ENCODE measurements around the gene HEATR5A.
"Not testable (repeated sequence)": the region's sequence is repeated elsewhere in the genome, so short reads cannot be mapped to it uniquely, and the experiment has no call there.

Gene HEATR5A

GRCh38 chr14:31270196-31270772, 150.1 kb downstream of the HEATR5A start:
- no peak for DNase-seq (ENCODE audit: insufficient read length)
- TF ChIP-seq POLR2AphosphoS5 (IDR thresholded peaks at IDR 0.05; ENCODE audit: low read depth, low read length) = no peak
- no peak for FAIRE-seq

- DNase-seq (ENCODE audit: insufficient read length) (no peak), FAIRE-seq (no peak)
- TF ChIP-seq POLR2AphosphoS5 (IDR thresholded peaks at IDR 0.05; ENCODE audit: low read depth, low read length) = no peak
- no peak for TF ChIP-seq TAF1 (IDR thresholded peaks at IDR 0.05; ENCODE audit: borderline replicate concordance, low read depth, low read length)
- TF ChIP-seq POLR2A (IDR thresholded peaks at IDR 0.05; ENCODE audit: low read depth, low read length) = no peak
Measured at GRCh38 chr14:31269634-31270195, 150.6 kb downstream of the HEATR5A start.

- no peak for FAIRE-seq
- DNase-seq (ENCODE audit: insufficient read length) = no peak
- TF ChIP-seq POLR2AphosphoS5 (IDR thresholded peaks at IDR 0.05; ENCODE audit: low read depth, low read length) = no peak
- TF ChIP-seq POLR2A (IDR thresholded peaks at IDR 0.05; ENCODE audit: low read depth, low read length) = no peak
- TF ChIP-seq TAF1 (IDR thresholded peaks at IDR 0.05; ENCODE audit: borderline replicate concordance, low read depth, low read length) = no peak
Measured at GRCh38 chr14:31268216-31268615, 152.1 kb downstream of the HEATR5A start.

GRCh38 chr14:31266437-31267331, 153.7 kb downstream of the HEATR5A start:
- DNase-seq (ENCODE audit: insufficient read length) = no peak
- TF ChIP-seq TAF1 (IDR thresholded peaks at IDR 0.05; ENCODE audit: borderline replicate concordance, low read depth, low read length) (no peak), POLR2AphosphoS5 (IDR thresholded peaks at IDR 0.05; ENCODE audit: low read depth, low read length) (no peak), POLR2A (IDR thresholded peaks at IDR 0.05; ENCODE audit: low read depth, low read length) (no peak)
- no peak for FAIRE-seq

GRCh38 chr14:31265701-31266398, 154.5 kb downstream of the HEATR5A start:
- DNase-seq (ENCODE audit: insufficient read length) (no peak), FAIRE-seq (no peak)
- TF ChIP-seq POLR2AphosphoS5 (IDR thresholded peaks at IDR 0.05; ENCODE audit: low read depth, low read length) = no peak
- TF ChIP-seq TAF1 (IDR thresholded peaks at IDR 0.05; ENCODE audit: borderline replicate concordance, low read depth, low read length) = no peak

GRCh38 chr14:31263485-31264133, 156.7 kb downstream of the HEATR5A start:
- FAIRE-seq = no peak

GRCh38 chr14:31261859-31262731, 158.3 kb downstream of the HEATR5A start:
- TF ChIP-seq TAF1 (IDR thresholded peaks at IDR 0.05; ENCODE audit: borderline replicate concordance, low read depth, low read length) = no peak
- TF ChIP-seq POLR2AphosphoS5 (IDR thresholded peaks at IDR 0.05; ENCODE audit: low read depth, low read length) = no peak
- TF ChIP-seq POLR2A (IDR thresholded peaks at IDR 0.05; ENCODE audit: low read depth, low read length) = no peak
- DNase-seq (ENCODE audit: insufficient read length) (no peak), FAIRE-seq (no peak)

More at GRCh38 chr14:31263485-31264133, 156.7 kb downstream of the HEATR5A start:
- no peak for TF ChIP-seq POLR2A (IDR thresholded peaks at IDR 0.05; ENCODE audit: low read depth, low read length)
- no peak for TF ChIP-seq POLR2AphosphoS5 (IDR thresholded peaks at IDR 0.05; ENCODE audit: low read depth, low read length)
- TF ChIP-seq TAF1 (IDR thresholded peaks at IDR 0.05; ENCODE audit: borderline replicate concordance, low read depth, low read length) = no peak
- DNase-seq (ENCODE audit: insufficient read length) = no peak

- DNase-seq (ENCODE audit: insufficient read length) (no peak), FAIRE-seq (no peak)
- no peak for TF ChIP-seq POLR2A (IDR thresholded peaks at IDR 0.05; ENCODE audit: low read depth, low read length)
- TF ChIP-seq POLR2AphosphoS5 (IDR thresholded peaks at IDR 0.05; ENCODE audit: low read depth, low read length) = no peak
- no peak for TF ChIP-seq TAF1 (IDR thresholded peaks at IDR 0.05; ENCODE audit: borderline replicate concordance, low read depth, low read length)
Measured at GRCh38 chr14:31261523-31261858, 158.9 kb downstream of the HEATR5A start.

- not testable (repeated sequence) for DNase-seq (ENCODE audit: insufficient read length); FAIRE-seq
Measured at GRCh38 chr14:31259040-31259435, 161.3 kb downstream of the HEATR5A start.

- TF ChIP-seq TAF1 (IDR thresholded peaks at IDR 0.05; ENCODE audit: borderline replicate concordance, low read depth, low read length) (no peak), POLR2A (IDR thresholded peaks at IDR 0.05; ENCODE audit: low read depth, low read length) (no peak), POLR2AphosphoS5 (IDR thresholded peaks at IDR 0.05; ENCODE audit: low read depth, low read length) (no peak)
- FAIRE-seq (no peak), DNase-seq (ENCODE audit: insufficient read length) (no peak)
Measured at GRCh38 chr14:31258427-31259039, 161.8 kb downstream of the HEATR5A start.

- DNase-seq (ENCODE audit: insufficient read length); FAIRE-seq: not testable (repeated sequence)
Measured at GRCh38 chr14:31257554-31258426, 162.6 kb downstream of the HEATR5A start.
